ENCODE measurements around the gene ANKLE2.
A peak's percentile ranks its signal among the peaks of the same experiment; 100 is the strongest.
"Not testable (repeated sequence)": the region's sequence is repeated elsewhere in the genome, so short reads cannot be mapped to it uniquely, and the experiment has no call there.

Gene ANKLE2

DNA sequence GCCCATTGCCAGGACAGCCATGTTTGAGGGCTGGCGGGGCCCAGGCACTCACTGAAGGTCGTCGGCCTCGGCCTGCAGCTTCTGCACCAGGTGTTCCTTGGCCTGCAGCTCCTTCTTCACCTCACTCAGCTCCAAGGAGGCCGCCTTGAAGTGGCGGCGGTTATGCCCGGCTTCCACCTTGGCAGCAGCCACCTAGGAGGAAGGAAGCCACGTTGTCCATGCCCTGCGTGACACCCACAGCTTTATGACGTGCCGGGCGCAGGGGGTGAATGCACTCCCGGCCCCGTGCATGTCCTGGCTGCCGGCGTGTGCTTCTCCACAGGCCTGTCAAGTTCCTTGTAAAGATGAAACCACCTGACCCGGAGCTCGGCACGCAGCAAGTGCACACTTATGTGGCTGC lies 16.0 kb upstream of the ANKLE2 start:
- DNase-seq (ENCODE audit: low read depth in 2 of 2, low spot score in 1 of 2), result no peak

DNA sequence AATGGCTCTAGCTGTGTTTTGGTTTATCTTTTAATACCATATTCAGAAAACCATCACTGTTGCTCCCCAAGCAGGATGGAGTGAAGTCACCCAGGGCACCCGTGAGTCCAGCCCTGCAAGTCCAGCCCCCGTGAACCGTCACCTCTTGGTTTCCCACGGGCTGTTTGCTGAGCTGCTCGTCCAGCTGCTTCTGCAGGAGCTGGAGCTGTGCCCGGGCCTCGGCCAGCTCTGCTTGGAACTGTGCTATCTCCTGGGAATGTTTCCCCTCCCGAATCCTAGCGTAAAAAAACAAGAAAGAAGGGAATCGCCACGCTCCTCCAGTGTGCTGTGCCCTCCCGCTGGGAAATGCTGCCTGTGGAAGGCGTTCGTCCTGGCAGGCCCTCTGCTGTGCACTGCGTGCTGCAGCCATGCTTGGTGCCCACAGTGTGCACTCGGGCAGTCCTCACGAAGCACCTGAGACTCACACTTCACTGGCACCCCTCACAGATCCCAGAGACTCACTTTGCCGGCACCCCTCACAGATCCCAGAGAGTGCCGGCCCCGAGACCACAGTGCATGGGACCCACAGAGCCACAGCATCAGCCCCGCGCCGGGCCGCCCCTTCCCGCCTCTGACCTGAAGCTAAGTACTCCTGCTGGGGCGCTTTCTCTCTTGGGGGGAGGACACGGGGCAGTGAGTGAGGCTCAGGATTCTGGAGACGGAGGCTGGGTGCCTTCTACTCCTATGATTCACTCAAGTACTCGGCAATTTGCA lies 15.4 kb upstream of the ANKLE2 start:
- DNase-seq (ENCODE audit: low read depth in 2 of 2, low spot score in 1 of 2), result no peak

DNA sequence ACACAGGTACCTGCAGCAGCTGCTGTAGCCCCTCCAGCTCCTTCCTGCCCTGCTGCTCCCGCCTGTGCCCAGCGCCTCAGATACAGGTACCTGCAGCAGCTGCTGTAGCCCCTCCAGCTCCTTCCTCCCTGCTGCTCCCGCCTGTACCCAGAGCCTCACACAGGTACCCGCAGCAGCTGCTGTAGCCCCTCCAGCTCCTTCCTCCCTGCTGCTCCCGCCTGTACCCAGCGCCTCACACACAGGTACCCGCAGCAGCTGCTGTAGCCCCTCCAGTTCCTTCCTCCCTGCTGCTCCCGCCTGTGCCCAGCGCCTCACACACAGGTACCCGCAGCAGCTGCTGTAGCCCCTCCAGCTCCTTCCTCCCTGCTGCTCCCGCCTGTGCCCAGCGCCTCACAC lies 14.6 kb upstream of the ANKLE2 start:
- not testable (repeated sequence) for DNase-seq (ENCODE audit: low read depth in 2 of 2, low spot score in 1 of 2)

DNA sequence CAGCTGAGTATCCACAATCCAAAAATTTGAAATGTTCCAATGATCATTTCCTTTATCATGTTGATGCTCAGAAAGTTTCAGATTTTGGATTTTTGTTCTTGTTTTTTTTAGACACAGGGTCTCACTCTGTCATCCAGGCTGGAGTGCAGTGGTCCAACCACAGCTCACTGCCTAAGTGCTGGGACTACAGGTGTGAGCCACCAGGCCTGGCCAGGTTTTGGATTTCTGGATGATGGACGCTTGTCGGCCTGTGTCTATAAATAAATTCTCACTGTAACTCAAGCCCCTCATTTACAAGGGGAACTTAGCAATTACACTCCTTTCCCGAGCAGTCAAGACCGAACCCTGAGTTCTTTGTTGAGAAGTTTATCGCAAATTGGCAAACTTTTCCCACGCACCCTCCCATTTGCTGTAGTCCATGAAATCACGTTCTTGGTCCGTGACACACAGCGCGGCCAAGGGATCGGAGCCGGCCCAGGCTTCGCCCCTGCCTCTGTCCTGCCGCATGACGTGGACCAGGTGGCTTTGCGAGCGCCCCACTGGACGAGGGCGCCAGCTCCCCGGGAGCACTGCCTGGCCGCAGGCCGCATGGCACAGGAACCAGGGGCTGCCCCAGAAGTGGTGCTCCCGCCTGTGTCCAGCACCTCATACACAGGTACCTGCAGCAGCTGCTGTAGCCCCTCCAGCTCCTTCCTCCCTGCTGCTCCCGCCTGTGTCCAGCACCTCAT lies 14.0 kb upstream of the ANKLE2 start:
- no peak for DNase-seq (ENCODE audit: low read depth in 2 of 2, low spot score in 1 of 2)

DNA sequence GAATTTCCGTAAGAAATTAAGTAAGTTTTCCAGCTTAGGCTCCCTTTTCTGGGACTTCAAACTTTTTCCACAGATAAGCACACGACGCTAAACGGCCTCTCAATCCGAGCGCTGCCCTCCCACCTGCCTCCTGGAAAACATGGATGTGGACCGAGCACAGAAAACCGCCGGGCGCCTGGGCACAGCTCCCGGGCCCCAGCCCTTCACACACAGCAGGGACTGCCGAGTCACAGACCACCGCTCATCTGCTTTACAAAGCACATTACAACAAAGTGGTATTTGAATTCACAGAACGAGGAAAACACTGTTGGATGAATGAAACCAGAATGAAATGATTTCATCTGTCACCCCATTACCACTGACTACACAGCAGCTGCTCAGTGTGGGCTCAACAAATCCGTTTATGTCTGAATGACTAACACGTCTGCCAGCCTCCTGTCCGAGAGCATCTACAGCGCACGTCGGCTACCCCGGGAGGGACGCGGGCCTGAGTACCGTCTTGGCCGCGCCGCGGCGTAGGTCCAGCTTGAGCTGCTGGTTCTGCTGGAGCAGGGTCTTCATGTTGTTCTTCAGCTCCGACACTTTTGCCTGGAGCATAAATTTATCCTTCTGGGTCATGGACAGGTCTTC lies 13.1 kb upstream of the ANKLE2 start:
- DNase-seq (ENCODE audit: low read depth in 2 of 2, low spot score in 1 of 2), result no peak

DNA sequence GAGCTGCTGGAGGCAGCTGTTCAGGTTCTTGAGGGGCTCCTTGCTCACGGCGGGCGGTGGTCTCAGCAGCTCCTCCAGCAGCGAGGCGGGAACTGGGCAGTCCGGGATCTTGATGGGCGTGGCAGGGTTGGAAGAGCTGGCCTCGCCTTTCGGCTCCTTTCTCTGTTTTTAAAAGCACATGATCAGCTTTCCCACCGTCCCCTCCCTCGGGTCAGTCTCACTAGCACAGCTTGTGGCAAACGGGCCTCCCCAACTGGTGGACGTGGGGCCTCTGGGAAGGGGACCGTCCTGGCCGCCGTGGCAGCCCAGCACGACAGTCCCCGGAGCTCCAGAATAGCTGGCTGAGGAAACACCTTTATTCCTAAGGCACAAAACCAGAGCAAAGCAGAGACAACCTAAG lies 12.5 kb upstream of the ANKLE2 start:
- no peak for DNase-seq (ENCODE audit: low read depth in 2 of 2, low spot score in 1 of 2)

DNA sequence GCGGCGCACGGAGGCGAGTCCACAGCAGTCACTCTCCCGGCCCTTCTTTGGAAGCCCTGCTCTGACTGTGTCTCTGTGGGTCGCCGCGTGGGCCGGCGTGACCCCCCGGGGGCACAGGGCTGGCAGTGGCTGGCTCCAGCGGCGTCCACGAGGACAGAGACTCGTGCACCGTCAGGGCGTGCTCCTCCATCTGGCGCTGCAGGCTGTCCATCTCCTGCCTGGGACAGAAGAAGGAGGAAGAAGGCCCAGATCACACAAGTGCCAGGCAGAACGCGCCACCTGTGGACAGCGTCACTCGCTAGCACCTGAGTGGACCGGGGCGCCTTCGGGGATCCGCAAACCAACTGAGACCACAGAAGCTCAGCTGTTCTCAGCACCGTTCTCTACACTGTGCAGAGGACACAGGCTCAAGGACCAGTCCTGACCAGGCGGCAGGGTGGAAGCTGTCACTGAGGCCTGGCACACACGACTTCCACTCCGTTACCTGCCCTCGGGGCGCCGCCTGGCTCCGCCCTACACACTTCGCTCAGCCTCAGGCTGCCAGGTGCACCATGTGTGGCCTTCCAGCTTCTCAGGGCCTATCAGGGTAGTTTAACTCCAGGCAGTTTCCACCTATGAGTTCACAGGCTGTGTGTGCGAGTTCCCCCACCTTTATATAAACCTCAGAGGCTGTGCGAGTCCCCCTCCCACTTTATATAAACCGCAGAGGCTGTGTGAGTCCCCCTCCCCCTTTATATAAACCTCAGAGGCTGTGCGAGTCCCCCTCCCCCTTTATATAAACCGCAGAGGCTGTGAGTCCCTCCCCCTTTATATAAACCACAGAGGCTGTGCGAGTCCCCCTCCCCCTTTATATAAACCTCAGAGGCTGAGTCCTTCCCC lies 11.7 kb upstream of the ANKLE2 start:
- no peak for DNase-seq (ENCODE audit: low read depth in 2 of 2, low spot score in 1 of 2)

DNA sequence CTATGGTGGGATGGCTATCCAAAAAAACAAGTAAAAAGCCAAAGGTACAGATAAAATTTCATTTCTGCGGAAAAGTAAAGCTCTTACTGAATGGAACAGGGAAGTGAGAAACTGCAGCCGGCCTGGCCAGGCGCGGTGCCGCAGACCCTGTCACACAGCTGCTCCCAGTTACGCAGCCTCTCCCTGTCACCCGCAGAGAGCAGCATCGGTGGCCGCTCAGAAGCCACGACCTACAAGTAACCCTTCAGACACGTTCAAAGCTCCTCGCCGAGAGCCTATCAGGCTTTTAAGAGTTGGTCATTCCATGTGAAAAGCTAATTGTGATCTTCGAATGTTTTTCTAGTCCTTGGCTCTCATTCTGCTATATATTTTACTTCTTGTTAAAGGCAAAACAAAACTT lies 11.0 kb upstream of the ANKLE2 start:
- DNase-seq (ENCODE audit: low read depth in 2 of 2, low spot score in 1 of 2), result no peak

DNA sequence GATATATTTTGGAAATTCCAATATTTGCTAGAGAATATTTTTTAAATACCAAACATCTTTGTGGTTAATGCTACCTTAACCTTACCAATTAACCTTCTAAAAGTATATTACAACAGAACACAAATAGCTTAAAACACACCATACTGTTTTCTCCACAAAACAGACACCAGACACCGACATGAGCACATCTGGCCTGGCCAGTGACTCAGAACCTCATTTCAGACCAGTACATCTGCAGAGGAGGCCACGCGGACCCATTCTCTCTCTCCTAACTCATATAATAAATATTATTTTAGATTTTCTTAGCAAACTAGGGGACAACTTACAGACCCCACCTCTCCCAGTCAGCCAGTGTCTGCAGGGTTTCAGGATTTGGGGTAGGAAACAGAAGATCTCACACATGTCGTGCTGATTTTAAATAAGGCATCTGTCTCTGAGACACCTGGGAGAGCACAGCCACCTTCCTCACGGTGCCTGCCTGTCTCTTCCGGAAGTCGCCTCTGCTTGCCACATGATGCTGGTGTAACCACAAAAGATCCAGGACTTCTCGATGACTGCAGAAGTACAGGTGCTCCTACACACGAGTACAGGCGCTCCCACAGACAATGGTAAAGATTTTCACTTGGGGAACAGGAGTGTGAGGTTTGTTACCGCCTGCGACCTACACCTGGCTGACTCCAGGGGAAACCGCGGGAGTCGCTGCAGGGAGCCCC lies 9.7 kb upstream of the ANKLE2 start:
- no peak for DNase-seq (ENCODE audit: low read depth in 2 of 2, low spot score in 1 of 2)

DNA sequence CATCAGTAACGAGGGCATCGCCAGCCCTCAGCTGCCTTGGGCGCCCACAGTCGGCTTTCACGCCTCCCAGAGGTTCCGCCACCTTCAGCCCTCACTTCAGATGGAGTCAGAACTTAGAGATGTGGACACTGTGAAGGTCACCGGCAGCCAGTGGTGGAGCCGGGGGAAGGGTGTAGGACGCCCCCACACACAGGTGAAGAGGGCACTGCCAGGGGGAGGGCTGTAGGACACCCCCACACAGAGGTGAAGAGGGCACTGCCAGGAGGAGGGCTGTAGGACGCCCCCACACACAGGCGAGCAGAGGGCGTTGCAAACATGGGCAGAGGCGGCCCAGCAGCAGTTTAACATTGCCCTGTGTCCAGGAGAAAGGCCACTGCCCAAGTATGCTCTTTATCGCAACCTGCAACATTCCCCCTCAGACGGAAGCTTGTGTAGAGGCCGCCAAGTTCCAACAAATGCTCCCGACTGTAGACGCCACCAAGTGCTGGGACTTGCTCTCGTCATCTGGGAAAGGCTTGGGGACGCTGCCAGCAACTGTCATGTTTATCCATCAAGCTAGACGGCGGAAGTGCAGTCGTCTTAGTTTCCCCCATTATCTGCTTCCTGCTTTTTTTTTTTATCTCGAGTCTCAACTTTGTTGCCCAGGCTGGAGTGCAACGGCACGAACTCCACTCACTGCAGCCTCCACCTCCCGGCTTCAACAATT lies 4.9 kb upstream of the ANKLE2 start:
- no peak for DNase-seq (ENCODE audit: low read depth in 2 of 2, low spot score in 1 of 2)

DNA sequence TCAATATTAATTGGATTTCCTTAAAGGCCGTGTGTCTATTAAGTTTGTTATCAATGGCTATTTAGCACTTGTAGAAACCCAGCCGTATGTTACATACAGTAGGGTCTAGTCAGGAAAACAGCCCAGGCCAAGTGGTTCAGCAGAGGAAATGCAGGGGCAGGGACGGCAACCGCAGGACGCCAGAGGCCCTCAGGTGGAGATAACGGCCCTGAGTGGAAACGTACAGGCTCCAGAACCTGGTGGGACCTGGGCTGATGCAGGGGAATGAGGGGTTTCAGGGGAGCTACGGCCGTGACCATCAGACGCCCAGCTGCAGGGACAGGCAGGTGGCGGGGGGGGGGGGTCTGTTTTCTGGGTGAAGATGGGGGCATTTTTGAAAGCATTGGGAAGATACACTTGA lies 3.7 kb upstream of the ANKLE2 start:
- no peak for DNase-seq (ENCODE audit: low read depth in 2 of 2, low spot score in 1 of 2)

DNA sequence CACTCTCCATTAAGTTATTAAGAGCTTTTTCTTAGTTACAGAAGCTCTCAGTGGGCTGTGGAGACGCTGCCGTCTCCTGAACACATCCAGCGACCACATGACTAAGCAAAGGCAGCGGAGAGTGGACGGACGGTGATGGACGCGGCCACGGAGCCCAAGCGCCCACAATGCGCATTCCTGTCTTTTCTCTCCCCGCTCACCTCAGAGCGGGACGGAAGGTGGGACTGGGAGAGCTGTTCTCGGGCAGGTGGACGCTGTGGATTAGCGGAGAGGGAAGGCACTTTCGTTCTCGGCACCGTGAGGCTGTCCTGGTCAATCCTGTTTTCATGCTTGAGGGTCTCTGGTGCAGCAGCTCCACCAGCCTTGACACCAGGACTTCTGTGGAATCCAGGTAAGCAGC lies 2.6 kb upstream of the ANKLE2 start:
- DNase-seq (ENCODE audit: low read depth in 2 of 2, low spot score in 1 of 2), result no peak

DNA sequence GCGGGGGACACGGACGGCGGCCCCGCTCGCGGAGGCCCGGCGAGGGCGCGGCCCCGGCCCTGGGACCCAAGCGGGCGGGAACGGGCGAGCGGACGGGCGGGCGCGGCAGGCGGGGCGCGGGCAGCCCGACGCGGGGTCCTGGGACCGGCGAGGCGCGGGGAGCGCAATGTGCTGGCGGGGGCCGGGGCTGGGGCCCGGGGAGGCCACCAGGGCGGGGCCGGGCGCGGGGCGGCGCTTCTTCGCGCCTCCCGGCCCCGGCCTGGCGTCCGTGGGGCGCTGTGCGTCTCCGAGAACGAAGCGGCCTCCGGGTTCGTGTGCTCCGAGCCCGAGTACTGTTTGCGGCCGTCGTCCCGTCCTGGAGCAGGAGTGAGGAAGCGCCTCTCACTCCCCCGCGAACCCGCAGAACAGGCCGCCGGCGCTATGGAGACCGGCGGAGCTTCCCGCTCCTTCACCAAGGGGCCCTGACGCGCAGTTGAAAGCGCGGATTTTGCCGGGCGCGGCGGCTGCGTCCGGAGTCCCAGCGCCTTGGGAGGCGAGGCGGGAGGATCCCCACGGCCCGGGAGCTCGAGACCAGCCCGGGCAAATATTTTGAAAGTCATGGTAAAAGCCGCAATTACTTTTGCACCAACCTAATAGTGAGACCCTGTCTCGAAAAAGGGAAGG lies 420 bp upstream of the ANKLE2 start:
- peak; percentile 53 to 72 for DNase-seq (ENCODE audit: low read depth in 2 of 2, low spot score in 1 of 2)

DNA sequence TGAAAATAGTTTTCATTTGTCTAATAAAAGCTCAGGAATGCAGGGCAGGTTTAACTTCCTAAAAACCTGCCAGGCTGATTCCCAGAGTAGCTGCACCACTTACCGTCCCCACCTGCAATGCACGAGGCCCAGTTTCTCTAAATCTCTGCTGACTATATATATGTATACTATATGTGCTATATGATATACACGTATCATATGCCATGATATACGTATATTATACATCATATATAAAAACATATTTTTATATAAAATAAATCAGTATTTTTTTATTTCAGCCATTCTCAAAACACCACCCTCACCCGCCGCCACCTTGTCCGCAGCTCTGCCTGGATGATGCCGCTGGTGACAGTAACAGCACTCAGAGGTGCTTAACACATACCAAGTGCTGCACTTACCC lies 2.3 kb downstream of the ANKLE2 start:
- no peak for DNase-seq (ENCODE audit: low read depth in 2 of 2, low spot score in 1 of 2)

DNA sequence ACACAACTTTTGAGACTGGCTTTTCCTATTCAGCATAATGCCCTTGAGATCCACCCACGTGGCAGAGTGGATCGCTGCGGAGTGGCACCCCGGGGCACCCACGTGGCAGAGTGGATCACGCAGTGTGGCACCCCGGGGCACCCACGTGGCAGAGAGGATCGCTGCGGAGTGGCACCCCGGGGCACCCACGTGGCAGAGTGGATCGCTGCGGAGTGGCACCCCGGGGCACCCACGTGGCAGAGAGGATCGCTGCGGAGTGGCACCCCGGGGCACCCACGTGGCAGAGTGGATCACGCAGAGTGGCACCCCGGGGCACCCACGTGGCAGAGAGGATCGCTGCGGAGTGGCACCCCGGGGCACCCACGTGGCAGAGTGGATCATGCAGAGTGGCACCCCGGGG lies 2.8 kb downstream of the ANKLE2 start:
- not testable (repeated sequence) for DNase-seq (ENCODE audit: low read depth in 2 of 2, low spot score in 1 of 2)

DNA sequence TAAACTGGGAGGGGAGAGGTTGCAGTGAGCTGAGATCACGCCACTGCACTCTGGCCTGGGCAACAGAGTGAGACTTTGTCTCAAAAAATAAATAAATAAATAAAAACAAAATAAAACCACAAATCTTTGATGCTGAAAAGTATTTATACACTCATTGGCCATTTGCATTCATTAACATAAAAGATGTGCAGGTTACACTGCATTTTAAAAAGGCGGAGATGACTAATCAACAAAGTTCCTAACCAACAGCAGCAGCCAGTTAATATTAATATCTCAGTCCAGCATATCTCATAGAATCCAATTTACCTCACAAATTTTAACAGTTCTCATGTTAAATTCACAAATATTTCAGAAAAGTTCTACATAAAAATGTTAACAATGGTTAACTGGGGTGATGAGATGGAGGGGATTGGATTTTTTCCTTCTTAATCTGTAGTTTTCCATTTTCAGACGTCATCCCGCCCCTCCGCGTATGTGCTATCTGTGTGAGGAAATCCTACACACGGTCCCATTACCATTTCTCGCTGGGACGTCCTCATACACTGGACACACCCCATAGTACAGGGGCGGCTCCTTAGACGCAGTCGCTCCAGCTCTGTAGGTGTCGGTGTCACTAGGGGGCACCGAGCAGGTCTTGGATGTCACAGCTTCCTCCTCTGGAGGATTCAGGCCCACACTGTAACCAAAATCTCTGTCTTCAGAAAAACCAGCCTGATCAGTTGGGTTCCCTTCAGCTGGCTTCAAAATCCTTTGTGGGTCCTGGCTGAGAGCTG lies 7.3 kb downstream of the ANKLE2 start:
- DNase-seq (ENCODE audit: low read depth in 2 of 2, low spot score in 1 of 2), result no peak

DNA sequence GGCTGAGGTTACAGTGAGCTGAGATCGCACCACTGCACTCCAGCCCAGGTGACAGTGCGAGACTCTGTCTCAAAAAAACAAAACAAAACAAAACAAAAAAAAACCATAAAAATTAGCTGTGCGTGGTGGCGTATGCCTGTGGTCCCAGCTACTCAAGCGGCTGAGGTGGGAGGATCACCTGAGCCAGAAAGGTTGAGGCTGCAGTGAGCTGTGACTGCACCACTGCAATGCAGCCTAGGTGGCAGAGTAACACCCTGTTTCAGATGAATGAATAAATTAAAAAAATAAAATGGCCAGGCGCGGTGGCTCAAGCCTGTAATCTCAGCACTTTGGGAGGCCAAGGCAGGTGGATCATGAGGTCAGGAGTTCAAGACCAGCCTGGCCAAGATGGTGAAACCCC lies 8.0 kb downstream of the ANKLE2 start:
- not testable (repeated sequence) for DNase-seq (ENCODE audit: low read depth in 2 of 2, low spot score in 1 of 2)

DNA sequence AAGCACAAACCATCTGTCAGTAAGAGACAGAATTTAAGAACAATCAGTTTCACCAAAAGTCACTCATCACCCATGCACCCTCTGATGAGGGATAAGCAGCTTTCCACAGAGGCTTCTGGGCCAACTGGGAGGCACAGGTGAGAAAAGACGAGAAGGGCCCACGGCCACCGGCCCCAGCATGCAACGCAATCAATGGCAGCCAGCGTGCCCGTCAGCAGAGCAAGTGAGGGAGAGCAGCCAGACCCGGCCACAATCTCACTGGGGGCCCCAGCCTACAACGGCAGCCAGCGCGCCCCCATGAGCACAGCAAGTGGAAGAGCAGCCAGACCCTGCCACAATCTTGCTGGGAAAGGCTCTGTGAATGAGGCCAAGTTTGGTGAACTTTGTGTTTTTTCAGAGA lies 13.3 kb downstream of the ANKLE2 start:
- no peak for DNase-seq (ENCODE audit: low read depth in 2 of 2, low spot score in 1 of 2)

DNA sequence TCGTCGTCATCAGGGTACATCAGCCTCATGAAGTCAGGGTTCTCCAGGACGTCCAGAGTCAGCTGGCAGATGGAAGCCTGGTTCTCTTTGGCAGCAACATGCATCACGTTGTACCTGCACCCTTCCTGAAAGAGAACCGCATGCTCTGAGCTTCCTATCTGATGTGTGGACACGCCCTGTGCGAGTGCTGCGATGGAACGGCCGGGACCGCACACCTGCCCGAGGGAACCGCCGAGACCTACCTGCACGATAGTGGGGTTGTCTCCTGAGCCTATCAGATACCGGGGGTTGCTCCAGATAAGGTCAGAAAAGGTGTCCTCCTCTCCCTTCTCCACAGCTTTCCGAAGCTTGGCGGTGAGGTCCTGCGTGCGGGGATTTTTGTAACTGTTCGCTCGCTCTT lies 13.7 kb downstream of the ANKLE2 start:
- DNase-seq (ENCODE audit: low read depth in 2 of 2, low spot score in 1 of 2), result no peak
